Neural crest cell (in vitro differentiated cells): Measurements from ENCODE around the gene APLF. TPM values are rescaled to one million over a fixed set of nuclear protein-coding genes. Genes with fewer than 3 reads are reported as not detected.

Experiments used
- DNase-seq: peaks from one replicate; pipeline ENCODE4 v3.0.0; 2021; ENCODE audit warnings: low read depth, mixed read lengths, low spot score
- H3K27ac Mint-ChIP-seq: one replicate; pipeline ENCODE4 v1.8.0; 2021; ENCODE audit warnings: mild to moderate bottlenecking, mixed read lengths; ENCODE audit not compliant: unreplicated experiment
- H3K27me3 Mint-ChIP-seq: 2 replicates; pipeline ENCODE4 v1.8.0; 2021; ENCODE audit warnings: low read depth, mild to moderate bottlenecking, mixed read lengths
- H3K36me3 Mint-ChIP-seq: 2 replicates; pipeline ENCODE4 v1.8.0; 2021; ENCODE audit warnings: low read depth, mild to moderate bottlenecking, mixed read lengths
- H3K4me1 Mint-ChIP-seq: 2 replicates; pipeline ENCODE4 v1.8.0; 2021; ENCODE audit warnings: mixed read lengths
- H3K4me3 Mint-ChIP-seq: one replicate; pipeline ENCODE4 v1.8.0; 2021; ENCODE audit warnings: mild to moderate bottlenecking, mixed read lengths
- H3K9me3 Mint-ChIP-seq: 2 replicates; pipeline ENCODE4 v1.8.0; 2021; ENCODE audit warnings: mixed read lengths
- CTCF ChIP-seq: fragments of 200-600 bp; sonication (generic); conservative IDR thresholded peaks from 2 replicates; pipeline ENCODE4 v1.5.0; 2021; ENCODE audit warnings: antibody characterized with exemption, mild to moderate bottlenecking
- total RNA-seq: library from RNA; stranded (reverse); gene quantifications from 2 replicates; pipeline ENCODE4 v1.2.1, GENCODE V29; 2021

APLF gene
- total RNA-seq, 1 donor from 2014 or later: 6.9 TPM

GRCh38 chr2:68556381-68556780, 89.0 kb downstream of the APLF start:
- H3K27ac Mint-ChIP-seq: no peak overlapping the region
- TF ChIP-seq CTCF: no peak
- no peaks in the 10 kb centered on the region for H3K9me3 Mint-ChIP-seq
- H3K4me3 Mint-ChIP-seq: no peak overlapping the region
- no peaks in the 10 kb centered on the region for H3K4me1 Mint-ChIP-seq
- H3K27me3 Mint-ChIP-seq: no peaks in the 10 kb centered on the region
- no peak for DNase-seq
- H3K36me3 Mint-ChIP-seq: no peaks in the 10 kb centered on the region

GRCh38 chr2:68558576-68558975, 91.2 kb downstream of the APLF start:
- Mint-ChIP-seq H3K27me3 (no peaks in the 10 kb centered on the region), H3K9me3 (no peaks in the 10 kb centered on the region), H3K36me3 (no peaks in the 10 kb centered on the region), H3K4me1 (no peaks in the 10 kb centered on the region), H3K27ac (no peak overlapping the region), H3K4me3 (no peak overlapping the region)
- no peak for DNase-seq
- no peak for TF ChIP-seq CTCF

- Mint-ChIP-seq H3K9me3 (no peaks in the 10 kb centered on the region), H3K27ac (no peak overlapping the region), H3K27me3 (no peaks in the 10 kb centered on the region), H3K36me3 (no peaks in the 10 kb centered on the region), H3K4me1 (no peaks in the 10 kb centered on the region), H3K4me3 (no peak overlapping the region)
- no peak for DNase-seq
- TF ChIP-seq CTCF: no peak
Measured at GRCh38 chr2:68559692-68560091, 92.3 kb downstream of the APLF start.

GRCh38 chr2:68560545-68560944, 93.2 kb downstream of the APLF start:
- H3K4me1 Mint-ChIP-seq: no peaks in the 10 kb centered on the region
- no peaks in the 10 kb centered on the region for H3K27me3 Mint-ChIP-seq
- DNase-seq: no peak
- TF ChIP-seq CTCF: no peak
- no peak overlapping the region for H3K4me3 Mint-ChIP-seq
- H3K27ac Mint-ChIP-seq: no peak overlapping the region
- H3K9me3 Mint-ChIP-seq: no peaks in the 10 kb centered on the region
- no peaks in the 10 kb centered on the region for H3K36me3 Mint-ChIP-seq

- Mint-ChIP-seq H3K36me3 (no peaks in the 10 kb centered on the region), H3K27me3 (no peaks in the 10 kb centered on the region), H3K4me3 (no peak overlapping the region), H3K9me3 (no peaks in the 10 kb centered on the region), H3K4me1 (no peaks in the 10 kb centered on the region), H3K27ac (no peak overlapping the region)
- no peak for TF ChIP-seq CTCF
- DNase-seq: no peak
Measured at GRCh38 chr2:68561372-68561771, 94.0 kb downstream of the APLF start.

- no peak for TF ChIP-seq CTCF
- DNase-seq: no peak
- H3K4me3 Mint-ChIP-seq: no peak overlapping the region
- H3K36me3 Mint-ChIP-seq: no peaks in the 10 kb centered on the region
- no peaks in the 10 kb centered on the region for H3K9me3 Mint-ChIP-seq
- H3K27ac Mint-ChIP-seq: no peak overlapping the region
- H3K27me3 Mint-ChIP-seq: no peaks in the 10 kb centered on the region
- no peaks in the 10 kb centered on the region for H3K4me1 Mint-ChIP-seq
Measured at GRCh38 chr2:68562934-68563333, 95.5 kb downstream of the APLF start.
